Measurements from ENCODE around the gene HEBP1.

Gene HEBP1

DNA sequence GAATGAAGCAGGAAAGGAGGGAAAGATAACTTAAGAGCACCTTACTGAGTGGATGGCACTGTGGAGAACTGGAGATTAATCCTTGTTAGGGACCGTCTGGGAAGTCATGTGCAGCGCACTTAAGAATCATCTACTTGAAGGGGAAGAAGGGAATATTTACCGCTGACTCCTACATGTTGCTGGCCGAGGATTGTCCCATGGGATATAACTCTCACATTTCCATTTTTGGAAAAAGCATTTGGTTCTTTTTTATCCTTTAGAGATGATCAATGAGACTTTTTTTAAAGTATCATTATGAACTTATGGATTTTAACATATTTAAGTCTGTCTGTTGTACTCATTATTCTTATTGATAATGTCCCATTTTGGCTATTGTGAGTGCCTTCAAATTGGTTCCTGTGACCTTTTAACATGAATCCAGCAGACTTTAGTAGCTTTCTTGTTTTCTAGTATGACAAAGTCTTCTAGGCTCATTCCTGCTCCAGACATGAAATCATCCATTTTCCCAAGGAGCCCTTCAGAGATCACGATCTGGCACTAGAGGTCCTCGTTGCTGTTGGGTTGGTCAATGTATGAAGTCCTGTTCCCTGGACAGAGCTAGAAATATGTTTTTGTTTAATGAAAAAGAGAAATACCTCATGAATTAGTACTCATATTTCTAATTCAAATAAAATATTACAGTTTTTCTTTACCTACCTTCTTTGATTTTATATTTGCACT is 23.9 kb upstream of the HEBP1 start:
- DNase-seq (ENCODE audit: low read depth), result peak; percentile 51

DNA sequence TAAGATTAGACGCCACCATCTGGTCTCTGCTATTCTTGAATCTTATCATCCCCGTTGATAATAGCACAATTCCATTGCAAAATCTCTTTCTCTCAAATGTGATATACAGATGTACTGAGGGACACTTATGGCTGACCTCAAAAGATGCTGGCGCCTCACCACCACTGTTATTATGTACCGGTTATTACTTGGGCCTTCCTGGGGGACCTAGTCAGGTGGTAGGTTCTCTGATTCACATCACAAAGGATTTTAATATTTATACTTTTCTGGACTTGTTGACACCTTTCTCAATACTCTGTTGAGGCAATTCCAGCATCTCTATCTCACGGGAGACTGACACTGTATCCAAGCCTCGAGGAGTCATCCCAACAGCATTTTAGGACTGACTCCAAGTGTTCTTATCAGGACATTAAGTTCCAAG is 22.8 kb upstream of the HEBP1 start:
- no peak for DNase-seq (ENCODE audit: low read depth)

DNA sequence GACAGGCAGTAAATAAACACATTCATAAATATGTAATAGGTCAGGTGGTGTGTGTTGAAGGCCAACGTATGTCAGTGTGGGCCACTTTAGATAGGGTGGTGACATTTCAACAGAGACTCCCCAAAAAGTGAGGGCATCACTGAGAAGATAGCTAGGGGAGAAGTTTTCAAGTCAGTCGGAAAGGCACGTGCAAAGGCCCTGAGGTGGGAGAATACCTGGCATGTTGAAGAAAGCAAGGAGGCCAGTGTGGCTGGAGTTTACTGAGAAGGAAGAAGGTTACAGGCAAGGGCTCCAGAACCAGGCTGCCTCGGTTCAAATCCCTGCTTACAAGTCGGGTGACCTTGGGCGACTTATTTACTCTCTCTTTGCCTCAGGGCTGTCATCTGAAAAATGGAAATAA is 11.0 kb upstream of the HEBP1 start:
- no peak for DNase-seq (ENCODE audit: low read depth)

- DNase-seq (ENCODE audit: low read depth), result no peak
These were observed 8.8 kb upstream of the HEBP1 start for GRCh38 chr12:13008741-13009380.

GRCh38 chr12:13007496-13008233 is 7.6 kb upstream of the HEBP1 start:
- no peak for DNase-seq (ENCODE audit: low read depth)

DNA sequence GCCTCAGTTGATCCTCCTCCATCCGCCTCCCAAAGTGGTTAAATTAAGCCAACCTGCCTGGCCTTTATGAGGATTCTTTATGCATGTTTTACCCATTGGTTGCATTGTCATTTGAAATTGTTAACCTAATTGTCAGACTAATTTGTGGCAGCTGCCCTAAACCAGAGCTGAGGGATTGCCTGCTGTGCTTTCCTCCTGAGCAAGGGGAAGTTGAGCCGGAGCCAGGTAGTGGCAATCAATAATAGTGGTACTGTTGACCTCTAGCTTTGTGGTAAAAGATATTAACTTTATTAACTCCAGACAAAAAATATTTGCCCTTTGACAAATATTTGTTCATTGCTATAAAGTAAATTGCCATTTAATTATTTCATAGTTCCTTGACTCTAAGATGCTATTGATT is 5.6 kb upstream of the HEBP1 start:
- DNase-seq (ENCODE audit: low read depth), result no peak

DNA sequence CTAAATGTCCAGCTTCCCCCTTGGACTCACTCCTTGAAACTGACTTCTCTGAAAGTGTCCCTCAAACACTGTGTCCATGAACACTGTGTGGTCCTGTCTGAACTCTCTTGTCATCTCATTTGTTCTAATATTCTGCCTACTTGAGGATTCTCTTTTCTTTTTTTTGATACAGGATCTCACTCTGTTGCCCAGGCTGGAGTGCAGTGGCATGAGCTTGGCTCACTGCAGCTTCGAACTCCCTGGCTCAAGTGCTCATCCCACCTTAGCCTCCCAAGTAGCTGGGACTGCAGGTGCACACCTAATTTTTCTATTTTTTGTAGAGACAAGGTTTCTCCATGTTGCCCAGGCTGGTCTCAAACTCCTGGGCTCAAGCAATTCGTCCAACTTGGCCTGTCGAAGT is 4.9 kb upstream of the HEBP1 start:
- no peak for DNase-seq (ENCODE audit: low read depth)

DNA sequence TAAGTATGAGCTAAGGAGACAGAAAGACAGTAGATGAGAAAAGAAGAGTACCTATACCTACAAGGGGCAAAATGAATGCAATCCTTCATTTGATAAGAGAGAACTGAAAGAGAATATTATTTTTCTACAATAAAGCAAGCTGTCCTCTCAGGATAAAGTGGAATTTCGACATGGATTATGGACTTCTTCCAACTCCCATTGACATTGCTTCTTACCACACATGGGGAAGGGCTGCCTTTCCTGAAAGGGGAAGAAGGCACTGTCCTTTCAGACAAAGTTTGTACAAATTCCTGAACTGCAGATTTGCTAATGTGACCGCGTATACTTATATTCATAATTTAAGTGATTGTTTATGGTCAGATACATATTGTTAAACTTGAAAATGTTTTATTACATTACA is 4.3 kb upstream of the HEBP1 start:
- DNase-seq (ENCODE audit: low read depth), result no peak

DNA sequence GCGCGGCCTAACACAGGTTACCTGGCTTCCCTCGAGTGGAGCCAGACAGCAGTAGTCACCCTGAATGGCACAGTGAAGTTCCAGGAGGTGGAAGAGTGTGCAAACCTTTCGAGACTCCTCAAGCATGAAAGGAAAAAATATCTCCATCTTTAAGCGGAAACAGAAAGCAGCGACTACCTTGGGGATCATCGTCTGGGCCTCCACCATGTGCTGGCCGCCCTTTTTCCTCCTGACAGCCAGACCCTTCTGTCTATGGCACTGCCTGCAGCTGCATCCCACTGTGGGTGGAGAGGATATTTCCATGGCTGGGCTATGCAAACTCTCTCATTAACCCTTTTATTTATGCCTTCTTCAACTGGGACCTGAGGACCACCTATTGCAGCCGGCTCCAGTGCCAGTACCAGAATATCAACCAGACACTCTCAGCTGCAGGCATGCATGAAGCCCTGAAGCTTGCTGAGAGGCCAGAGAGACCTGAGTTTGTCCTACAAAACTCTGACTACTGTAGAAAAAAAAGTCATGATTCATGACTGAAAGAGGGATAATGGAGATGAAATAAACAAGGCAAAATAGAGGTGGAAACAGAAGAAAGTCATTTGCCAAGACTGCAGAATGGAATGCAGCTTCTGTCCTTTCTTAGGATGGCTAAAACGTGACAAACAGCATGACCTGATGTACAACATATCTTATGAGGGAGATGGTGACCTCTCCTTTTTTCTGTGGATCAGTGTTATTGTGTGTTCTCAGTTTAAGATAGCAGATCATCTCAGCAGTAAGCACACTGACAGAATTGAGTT is 2.4 kb upstream of the HEBP1 start:
- no peak for DNase-seq (ENCODE audit: low read depth)

GRCh38 chr12:13001775-13002040 is 1.6 kb upstream of the HEBP1 start:
- no peak for DNase-seq (ENCODE audit: low read depth)

- DNase-seq (ENCODE audit: low read depth), result peak; percentile 47
These were observed 1.1 kb upstream of the HEBP1 start for GRCh38 chr12:13000925-13001774.

GRCh38 chr12:13000616-13000924 is 505 bp upstream of the HEBP1 start:
- DNase-seq (ENCODE audit: low read depth), result peak; percentile 42

- no peak for DNase-seq (ENCODE audit: low read depth)
These were observed 650 bp downstream of the HEBP1 start for GRCh38 chr12:12999271-12999958.

GRCh38 chr12:12998248-12998647 is 1.8 kb downstream of the HEBP1 start:
- no peak for DNase-seq (ENCODE audit: low read depth)

DNA sequence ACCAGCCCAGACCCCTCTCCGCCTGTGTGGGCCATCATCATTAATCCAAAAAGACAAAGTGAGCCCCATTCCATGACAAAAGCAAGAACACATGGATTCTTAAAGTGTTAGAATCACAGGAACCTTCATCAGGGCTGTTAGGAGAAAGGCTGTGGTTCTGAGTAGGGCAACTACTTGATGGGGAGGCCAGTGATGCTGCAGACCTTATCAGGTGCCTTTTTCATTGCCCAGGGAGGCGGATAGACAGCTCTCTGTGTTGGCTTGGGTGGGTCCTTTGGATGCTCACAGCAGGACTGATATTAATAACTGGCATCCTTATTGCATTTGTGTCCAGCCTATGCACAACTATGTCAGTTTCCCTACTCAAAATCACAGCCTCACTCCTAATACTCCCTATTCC is 2.3 kb downstream of the HEBP1 start:
- no peak for DNase-seq (ENCODE audit: low read depth)

DNA sequence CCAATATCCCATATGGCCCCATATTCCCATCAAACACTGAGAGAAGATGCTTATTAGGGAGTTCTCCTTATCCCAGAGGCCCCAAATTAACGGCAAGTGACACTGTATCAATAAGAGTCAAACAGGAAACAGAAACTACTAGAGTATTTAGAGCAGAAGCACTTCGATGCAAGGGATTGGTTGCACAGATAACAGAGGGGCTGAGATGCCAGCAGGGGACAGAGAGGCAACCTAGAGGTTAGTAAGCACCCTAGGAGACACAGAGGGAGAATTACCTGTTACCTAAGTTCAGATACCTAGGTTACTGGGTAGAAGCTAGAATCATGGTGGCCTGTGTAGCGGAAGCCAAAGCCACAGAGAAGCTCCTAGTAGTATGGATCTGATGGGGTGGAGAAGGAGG is 2.9 kb downstream of the HEBP1 start:
- no peak for DNase-seq (ENCODE audit: low read depth)

DNA sequence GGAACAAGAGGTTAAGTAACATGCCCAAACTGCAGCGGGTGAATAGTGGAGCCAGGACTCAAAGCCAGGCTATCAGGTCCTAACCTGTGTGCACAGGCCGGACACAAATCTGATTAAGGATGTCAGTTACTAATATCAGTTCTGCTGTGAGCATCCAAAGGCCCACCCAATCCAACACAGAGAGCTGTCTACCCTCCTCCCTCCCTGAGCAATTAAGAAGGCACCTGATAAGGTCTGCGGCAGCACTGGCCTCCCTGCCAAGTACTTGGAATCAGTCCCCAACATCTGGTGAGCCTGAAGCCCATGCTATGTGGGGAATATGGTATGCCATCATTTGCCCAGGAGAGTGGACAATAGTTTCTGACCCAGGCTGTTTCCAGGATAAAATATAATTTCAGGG is 3.9 kb downstream of the HEBP1 start:
- DNase-seq (ENCODE audit: low read depth), result no peak

GRCh38 chr12:12995088-12995487 is 5.0 kb downstream of the HEBP1 start:
- no peak for DNase-seq (ENCODE audit: low read depth)

- no peak for DNase-seq (ENCODE audit: low read depth)
These were observed 6.7 kb downstream of the HEBP1 start for GRCh38 chr12:12993367-12993766.

DNA sequence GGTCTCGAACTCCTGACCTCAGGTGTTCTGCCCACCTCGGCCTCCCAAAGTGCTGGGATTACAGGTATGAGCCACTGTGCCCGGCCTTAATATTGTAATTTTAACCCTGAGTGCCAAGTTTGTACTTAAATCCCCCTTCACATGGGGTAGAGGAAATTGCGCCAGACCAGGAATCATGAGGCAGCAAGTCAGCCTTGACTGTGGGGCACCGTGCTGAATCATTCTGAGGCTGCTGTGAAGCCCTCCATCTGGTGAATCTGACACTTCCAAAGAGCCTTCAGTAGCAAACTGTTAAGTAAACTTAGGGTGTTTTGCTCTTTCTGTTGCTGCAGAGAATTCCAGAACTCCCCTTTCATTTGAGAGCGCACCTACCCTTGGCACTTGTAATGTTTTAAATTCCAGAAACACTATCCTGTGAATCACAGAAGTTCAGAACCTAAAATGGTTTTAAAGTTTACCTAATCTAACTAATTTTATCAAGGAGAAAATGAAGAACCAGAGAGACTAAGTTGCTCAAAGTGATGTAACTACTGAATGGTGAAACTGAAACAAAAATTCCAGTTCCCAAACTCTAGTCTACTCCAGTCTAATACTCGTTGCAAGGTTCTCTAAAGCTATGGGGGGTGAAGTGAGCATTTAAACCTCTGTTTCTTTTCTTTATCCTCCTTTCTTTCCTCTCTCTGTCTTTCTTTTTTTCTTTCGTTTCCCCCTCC is 7.5 kb downstream of the HEBP1 start:
- DNase-seq (ENCODE audit: low read depth), result peak; percentile 38

All from HS-27A (cell line).